Activated CD8-positive, alpha-beta memory T cell treated with anti-CD3 and anti-CD28 coated beads, Interleukin-2, amount 50 U/mL, for 24 hours (primary cell): ENCODE results near the gene FGD4.

ENCODE experiments used
- DNase-seq: peaks from one replicate; pipeline ENCODE4 v3.0.0-alpha.2; 2020; ENCODE audit errors: extremely low read depth

Gene FGD4

GRCh38 chr12:32679091-32679919 lies 279.9 kb downstream of the FGD4 start, which contains the start of gene DNM1L:
Gene DNM1L, plus strand, starts transcription at chr12:32679301. Its CDS starts 63 bp downstream, at chr12:32679364.
- peak; percentile 74 for DNase-seq

- DNase-seq = no peak
Observed at GRCh38 chr12:32679920-32680237, 280.5 kb downstream of the FGD4 start.

GRCh38 chr12:32680787-32681186 lies 281.4 kb downstream of the FGD4 start:
- DNase-seq = no peak

DNA sequence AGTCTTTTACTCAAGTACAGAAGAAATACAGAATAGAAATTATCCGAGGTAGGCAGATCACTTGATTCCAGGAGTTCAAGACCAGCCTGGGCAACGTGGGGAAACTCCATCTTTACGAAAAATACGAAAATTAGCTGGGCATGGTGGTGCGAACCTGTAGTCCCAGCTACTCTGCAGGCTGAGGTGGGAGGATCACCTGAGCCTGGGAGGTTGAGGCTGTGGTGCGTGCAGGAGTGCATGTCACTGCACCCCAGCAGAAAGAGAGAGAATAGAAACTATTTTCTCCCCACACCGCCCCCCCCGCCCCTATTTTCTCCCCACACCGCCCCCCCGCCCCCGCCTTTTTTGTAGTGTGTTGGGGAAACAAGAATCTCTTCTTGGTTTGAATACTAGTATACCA lies 281.9 kb downstream of the FGD4 start:
- no peak for DNase-seq

- no peak for DNase-seq
Observed at GRCh38 chr12:32686340-32686739, 287.0 kb downstream of the FGD4 start.

DNA sequence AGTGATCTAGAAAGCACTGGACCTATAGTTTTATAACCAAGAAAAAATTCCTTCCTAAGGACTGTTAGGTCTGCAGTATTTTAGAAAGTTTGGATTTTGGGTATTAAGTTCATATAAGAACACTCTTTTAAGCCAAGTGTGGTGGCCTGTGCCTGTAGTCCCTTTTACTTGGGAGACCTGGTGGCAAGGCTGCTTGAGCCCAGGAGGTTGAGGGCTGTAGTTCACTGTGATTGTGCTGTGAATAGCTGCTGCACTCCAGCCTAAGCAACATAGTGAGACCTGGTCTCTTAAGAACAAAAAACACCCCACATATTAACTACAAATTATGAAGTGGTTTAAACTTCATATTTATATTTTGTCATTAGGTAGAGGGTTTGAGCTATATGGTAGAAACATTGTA lies 289.4 kb downstream of the FGD4 start:
- no peak for DNase-seq

- no peak for DNase-seq
Observed at GRCh38 chr12:32690927-32691326, 291.6 kb downstream of the FGD4 start.

- DNase-seq = no peak
Observed at GRCh38 chr12:32692358-32692757, 293.0 kb downstream of the FGD4 start.

DNA sequence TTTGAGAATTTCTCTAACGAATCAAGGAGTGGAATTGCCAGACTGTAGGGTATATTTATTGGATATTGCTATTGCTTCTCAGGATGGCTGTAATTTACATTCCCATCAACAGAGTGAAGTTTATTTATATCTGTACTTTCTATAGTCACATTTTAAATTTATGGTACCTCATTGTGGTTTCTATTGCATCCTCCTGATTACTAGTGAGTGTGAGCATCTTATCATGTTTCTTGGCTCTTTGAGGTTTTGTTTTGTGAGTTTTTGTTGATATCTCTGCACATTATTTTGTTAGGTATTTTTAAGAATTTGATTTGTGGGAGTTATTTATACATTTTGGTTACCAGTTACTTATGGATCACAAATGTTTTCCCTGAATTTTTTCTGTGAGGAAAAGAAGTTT lies 293.7 kb downstream of the FGD4 start:
- DNase-seq = no peak
